OCI-LY7 (cell line): ENCODE results near the gene MYO9A. TPM values are rescaled to one million over a fixed set of nuclear protein-coding genes. Genes with fewer than 3 reads are reported as not detected.

ENCODE experiments used
- BruUV-seq: library from RNA; stranded (reverse); fragments of 400-500 nt; replicated peaks from 2 replicates; lab custom pipeline; 2021; lab: Mats Ljungman, UMichigan
- CTCF ChIA-PET: fragments of 300-600 bp; sonication (Branson Sonifier 250); formaldehyde crosslinking; loops from one replicate; lab custom pipeline; 2022; ENCODE audit warnings: antibody characterized with exemption; ENCODE audit not compliant: unreplicated experiment; lab: Charles Lee
- POLR2A ChIA-PET: fragments of 300-600 bp; sonication (Branson Sonifier 250); formaldehyde crosslinking; loops from one replicate; lab custom pipeline; 2022; ENCODE audit warnings: antibody characterized with exemption; lab: Charles Lee
- DNase-seq: peaks from one replicate; pipeline ENCODE4 v3.0.0-alpha.2; 2015; ENCODE audit warnings: low spot score
- H2AFZ ChIP-seq: fragments of 200-600 bp; sonication (generic), shearing (Covaris generic); 2 replicates; pipeline ENCODE4 v1.6.1; 2014; ENCODE audit warnings: mild to moderate bottlenecking, antibody characterized with exemption, low read length, moderate library complexity
- H3K27ac ChIP-seq: fragments of 200-600 bp; sonication (generic); 2 replicates; pipeline ENCODE4 v1.5.1; 2014; ENCODE audit warnings: mixed run types, low read depth, mild to moderate bottlenecking, moderate library complexity, low read length, inconsistent platforms; ENCODE audit not compliant: poor library complexity, severe bottlenecking
- H3K36me3 ChIP-seq: fragments of 200-600 bp; sonication (generic); 2 replicates; pipeline ENCODE4 v1.6.1; 2014; ENCODE audit warnings: mild to moderate bottlenecking, antibody characterized with exemption, low read length, moderate library complexity, mixed read lengths; ENCODE audit not compliant: insufficient read depth
- H3K4me1 ChIP-seq: fragments of 200-600 bp; sonication (generic); 2 replicates; pipeline ENCODE4 v1.5.1; 2014; ENCODE audit warnings: mild to moderate bottlenecking, low read length; ENCODE audit not compliant: insufficient read depth, poor library complexity, severe bottlenecking
- H3K4me2 ChIP-seq: fragments of 200-600 bp; sonication (generic); 2 replicates; pipeline ENCODE4 v1.6.1; 2014; ENCODE audit warnings: mild to moderate bottlenecking, low read length
- H3K4me3 ChIP-seq: fragments of 200-600 bp; sonication (generic); 2 replicates; pipeline ENCODE4 v1.5.1; 2014; ENCODE audit warnings: mild to moderate bottlenecking, low read depth, low read length; ENCODE audit not compliant: poor library complexity, severe bottlenecking
- H3K79me2 ChIP-seq: fragments of 200-600 bp; sonication (generic); 2 replicates; pipeline ENCODE4 v1.6.1; 2016; ENCODE audit warnings: low read depth, mild to moderate bottlenecking, low read length, moderate library complexity, mixed read lengths; ENCODE audit not compliant: insufficient read depth
- H3K9me2 ChIP-seq: fragments of 200-600 bp; sonication (generic); 2 replicates; pipeline ENCODE4 v1.6.1; 2016; ENCODE audit warnings: mild to moderate bottlenecking, low read length, mixed read lengths; ENCODE audit not compliant: insufficient read depth
- H3K9me3 ChIP-seq: fragments of 200-600 bp; sonication (generic); 2 replicates; pipeline ENCODE4 v1.6.1; 2014; ENCODE audit warnings: mild to moderate bottlenecking, mixed run types, low read length, mixed read lengths
- H4K20me1 ChIP-seq: fragments of 200-600 bp; sonication (generic); 2 replicates; pipeline ENCODE4 v1.6.1; 2014; ENCODE audit warnings: mild to moderate bottlenecking, antibody characterized with exemption, low read length, moderate library complexity, mixed read lengths; ENCODE audit not compliant: insufficient read depth
- EZH2phosphoT487 ChIP-seq: fragments of 200-600 bp; sonication (generic); IDR thresholded peaks from 2 replicates; pipeline ENCODE4 v1.6.1; 2018; ENCODE audit warnings: low read depth, borderline replicate concordance, mild to moderate bottlenecking, mixed run types, antibody characterized with exemption, low read length, moderate library complexity, mixed read lengths
- intact Hi-C: fragments of 100-400 bp; cut with micrococcal nuclease; formaldehyde crosslinking; loops from one replicate; pipeline ENCODE4 v1.10.0; 2022; ENCODE audit not compliant: unreplicated experiment
- total RNA-seq, 2 experiments: library from RNA; depleted of rRNA in 1 of 2; stranded (reverse); fragments of >200 nt in 1 of 2; shearing (Covaris generic) in 1 of 2; gene quantifications; 2 replicates each; pipeline ENCODE4 v1.2.3, GENCODE V29; 2014 to 2022
- TF ChIP-seq, protein P1 (sequence below): fragments of 200-600 bp; sonication (generic); conservative IDR thresholded peaks from 2 replicates; pipeline ENCODE4 v1.5.1; 2014; ENCODE audit warnings: mild to moderate bottlenecking, antibody characterized with exemption, low read length, moderate library complexity, mixed read lengths

Gene MYO9A
- total RNA-seq, 2 experiments from 2014 or later = 26.4 to 125 TPM

DNA sequence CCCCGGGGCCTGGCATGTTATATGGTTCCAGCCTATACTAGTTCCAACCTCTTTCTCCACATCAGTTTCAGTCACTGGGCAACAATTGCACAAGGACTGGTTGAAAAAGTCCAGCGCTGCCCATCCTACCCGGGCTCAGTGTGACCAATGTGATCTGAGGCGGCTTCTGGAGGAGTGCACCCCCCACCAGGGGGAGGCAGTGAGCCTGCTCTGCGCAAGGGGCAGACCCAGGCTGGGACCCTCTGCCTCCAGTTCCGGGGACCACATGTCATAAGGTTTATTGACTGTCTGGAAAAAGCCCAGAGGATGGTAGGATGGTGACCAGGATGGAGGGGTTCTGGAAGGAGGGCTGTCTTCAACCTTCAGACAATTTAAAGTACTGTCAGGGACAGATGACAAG lies 333.2 kb downstream of the MYO9A start:
- Histone ChIP-seq H3K36me3 (no peaks in the 10 kb centered on the region), H3K27ac (no peak overlapping the region), H3K9me2 (no peaks in the 10 kb centered on the region), H3K4me3 (no peak overlapping the region), H3K79me2 (no peaks in the 10 kb centered on the region), H3K4me2 (no peak overlapping the region), H2AFZ (no peak overlapping the region), H3K9me3 (no peaks in the 10 kb centered on the region), H4K20me1 (no peaks in the 10 kb centered on the region), H3K4me1 (no peaks in the 10 kb centered on the region)
- intact Hi-C loops = loop anchor here (1.0 kb wide), 1 partner anchor 372 kb away; no protein-coding TSS in a partner anchor
- DNase-seq = peak; percentile 34
- BruUV-seq = no TSS peak
- TF ChIP-seq, protein P1, sequence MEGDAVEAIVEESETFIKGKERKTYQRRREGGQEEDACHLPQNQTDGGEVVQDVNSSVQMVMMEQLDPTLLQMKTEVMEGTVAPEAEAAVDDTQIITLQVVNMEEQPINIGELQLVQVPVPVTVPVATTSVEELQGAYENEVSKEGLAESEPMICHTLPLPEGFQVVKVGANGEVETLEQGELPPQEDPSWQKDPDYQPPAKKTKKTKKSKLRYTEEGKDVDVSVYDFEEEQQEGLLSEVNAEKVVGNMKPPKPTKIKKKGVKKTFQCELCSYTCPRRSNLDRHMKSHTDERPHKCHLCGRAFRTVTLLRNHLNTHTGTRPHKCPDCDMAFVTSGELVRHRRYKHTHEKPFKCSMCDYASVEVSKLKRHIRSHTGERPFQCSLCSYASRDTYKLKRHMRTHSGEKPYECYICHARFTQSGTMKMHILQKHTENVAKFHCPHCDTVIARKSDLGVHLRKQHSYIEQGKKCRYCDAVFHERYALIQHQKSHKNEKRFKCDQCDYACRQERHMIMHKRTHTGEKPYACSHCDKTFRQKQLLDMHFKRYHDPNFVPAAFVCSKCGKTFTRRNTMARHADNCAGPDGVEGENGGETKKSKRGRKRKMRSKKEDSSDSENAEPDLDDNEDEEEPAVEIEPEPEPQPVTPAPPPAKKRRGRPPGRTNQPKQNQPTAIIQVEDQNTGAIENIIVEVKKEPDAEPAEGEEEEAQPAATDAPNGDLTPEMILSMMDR = peak; percentile 80
- no peak for TF ChIP-seq EZH2phosphoT487
- ChIA-PET CTCF (no interaction called here), POLR2A (no interaction called here)

DNA sequence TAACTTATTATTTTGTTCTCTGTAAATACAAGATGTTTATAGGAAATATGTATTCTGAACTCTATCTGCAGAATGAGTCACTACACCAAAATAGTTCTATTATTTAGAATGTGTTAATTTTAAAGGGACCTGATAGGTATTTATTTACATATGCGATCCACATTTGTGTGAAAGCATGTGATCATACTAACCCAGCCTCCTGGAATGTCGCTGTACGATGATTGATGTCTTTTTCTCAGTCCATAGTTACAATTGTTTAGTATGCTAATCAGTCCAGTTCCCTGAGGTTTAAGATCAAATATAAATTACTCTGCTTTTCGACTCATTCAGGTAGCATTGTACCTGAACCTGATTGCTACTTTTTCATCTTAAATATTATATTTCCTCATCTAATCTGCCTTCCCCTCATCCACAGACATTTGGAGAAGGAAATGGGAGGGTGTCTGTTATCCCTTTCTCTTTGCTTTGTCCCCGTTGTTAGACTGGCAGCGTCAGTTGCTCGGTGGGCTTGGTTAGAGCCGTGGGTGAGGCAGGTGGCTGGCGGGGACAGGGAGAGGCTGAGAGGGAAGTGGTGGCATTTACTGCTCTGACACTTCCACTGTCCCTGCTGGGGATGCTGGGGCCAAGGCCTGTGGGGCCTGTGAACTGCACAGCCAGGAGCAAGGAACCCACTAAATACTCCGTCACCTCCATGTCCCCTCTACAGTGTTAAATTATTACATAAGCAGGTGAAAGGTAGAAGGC lies 335.4 kb downstream of the MYO9A start:
- no peaks in the 10 kb centered on the region for H3K9me3 ChIP-seq
- H4K20me1 ChIP-seq = no peaks in the 10 kb centered on the region
- no peak overlapping the region for H3K4me3 ChIP-seq
- H3K9me2 ChIP-seq = no peaks in the 10 kb centered on the region
- intact Hi-C loops = no loop called here
- no peak overlapping the region for H2AFZ ChIP-seq
- H3K4me2 ChIP-seq = no peak overlapping the region
- no peak overlapping the region for H3K27ac ChIP-seq
- no TSS peak for BruUV-seq
- no peaks in the 10 kb centered on the region for H3K79me2 ChIP-seq
- TF ChIP-seq, protein P1 = no peak
- no peak for TF ChIP-seq EZH2phosphoT487
- H3K4me1 ChIP-seq = no peaks in the 10 kb centered on the region
- no peaks in the 10 kb centered on the region for H3K36me3 ChIP-seq
- ChIA-PET CTCF (interaction anchor here (0.5 kb wide), 1 partner anchor 387 kb away, joined by 3 read pairs; no protein-coding TSS in a partner anchor), POLR2A (no interaction called here)
- DNase-seq = no peak

DNA sequence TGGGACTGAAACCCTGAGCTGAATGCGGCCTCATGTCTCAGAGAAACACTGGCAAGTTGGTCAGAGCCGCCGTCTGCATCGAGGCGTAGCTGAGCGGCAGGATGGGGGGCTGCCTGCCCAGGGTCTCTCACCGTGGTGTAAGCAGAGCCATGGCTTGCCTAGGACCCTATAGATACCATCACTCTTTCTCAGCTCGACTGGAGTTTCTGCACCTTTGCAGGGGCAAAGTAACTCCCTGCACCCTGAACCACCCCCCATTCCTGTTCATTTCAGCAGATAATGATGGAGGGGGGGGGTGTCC lies 336.0 kb downstream of the MYO9A start:
- Histone ChIP-seq H3K4me3 (no peak overlapping the region), H3K9me3 (no peaks in the 10 kb centered on the region), H2AFZ (no peak overlapping the region), H3K36me3 (no peaks in the 10 kb centered on the region), H3K4me1 (no peaks in the 10 kb centered on the region), H3K27ac (no peak overlapping the region), H3K4me2 (no peak overlapping the region), H4K20me1 (no peaks in the 10 kb centered on the region), H3K79me2 (no peaks in the 10 kb centered on the region), H3K9me2 (no peaks in the 10 kb centered on the region)
- no TSS peak for BruUV-seq
- ChIA-PET CTCF (interaction anchor here (0.5 to 0.7 kb wide), 3 partner anchors 27 to 388 kb away, joined by 3 to 4 read pairs (median 3); no protein-coding TSS in a partner anchor), POLR2A (no interaction called here)
- no peak for TF ChIP-seq EZH2phosphoT487
- TF ChIP-seq, protein P1 = no peak
- intact Hi-C loops = no loop called here
- DNase-seq = no peak
